ENCODE measurements around the gene MPPED2.

The MPPED2 gene

GRCh38 chr11:30380846-30381245 lies 205.3 kb downstream of the MPPED2 start:
- no peak overlapping the region for H3K4me3 ChIP-seq (ENCODE audit: low read depth, low read length)
- no peak for TF ChIP-seq CTCF (IDR thresholded peaks at IDR 0.05; ENCODE audit: low read depth, low read length)

- no peak for TF ChIP-seq CTCF (IDR thresholded peaks at IDR 0.05; ENCODE audit: low read depth, low read length)
- H3K4me3 ChIP-seq (ENCODE audit: low read depth, low read length), result no peak overlapping the region
Observed at GRCh38 chr11:30377347-30377746, 208.8 kb downstream of the MPPED2 start.

- TF ChIP-seq CTCF (IDR thresholded peaks at IDR 0.05; ENCODE audit: low read depth, low read length), result no peak
- no peak overlapping the region for H3K4me3 ChIP-seq (ENCODE audit: low read depth, low read length)
Observed at GRCh38 chr11:30370164-30370563, 216.0 kb downstream of the MPPED2 start.

GRCh38 chr11:30368394-30368793 lies 217.8 kb downstream of the MPPED2 start:
- no peak for TF ChIP-seq CTCF (IDR thresholded peaks at IDR 0.05; ENCODE audit: low read depth, low read length)
- H3K4me3 ChIP-seq (ENCODE audit: low read depth, low read length), result no peak overlapping the region

GRCh38 chr11:30365793-30366517 lies 220.2 kb downstream of the MPPED2 start:
- TF ChIP-seq CTCF (IDR thresholded peaks at IDR 0.05; ENCODE audit: low read depth, low read length), result no peak
- no peak overlapping the region for H3K4me3 ChIP-seq (ENCODE audit: low read depth, low read length)

- TF ChIP-seq CTCF (IDR thresholded peaks at IDR 0.05; ENCODE audit: low read depth, low read length), result no peak
- no peak overlapping the region for H3K4me3 ChIP-seq (ENCODE audit: low read depth, low read length)
Observed at GRCh38 chr11:30364837-30365482, 221.2 kb downstream of the MPPED2 start.

GRCh38 chr11:30364139-30364836 lies 221.9 kb downstream of the MPPED2 start:
- H3K4me3 ChIP-seq (ENCODE audit: low read depth, low read length), result no peak overlapping the region
- no peak for TF ChIP-seq CTCF (IDR thresholded peaks at IDR 0.05; ENCODE audit: low read depth, low read length)

All from WI38 (cell line).